Endometrium (tissue), 2 donors: Measurements from ENCODE around the gene TPRG1L.

ENCODE experiments used
- FAIRE-seq: peaks from 2 replicates; lab custom pipeline; 2012; peaks lifted over from hg19 to GRCh38; lab: Jason Lieb, UNC
- donor health status: control.
- donor health status: control.

The TPRG1L gene

GRCh38 chr1:3630161-3630611 lies 5.4 kb downstream of the TPRG1L start:
- FAIRE-seq = no peak

- no peak for FAIRE-seq
These were observed 6.1 kb downstream of the TPRG1L start for GRCh38 chr1:3630914-3631313.

- FAIRE-seq = no peak
These were observed 6.8 kb downstream of the TPRG1L start for GRCh38 chr1:3631320-3632260.

- FAIRE-seq = no peak
These were observed 7.5 kb downstream of the TPRG1L start for GRCh38 chr1:3632298-3632697.

- no peak for FAIRE-seq
These were observed 8.0 kb downstream of the TPRG1L start for GRCh38 chr1:3632716-3633343.

GRCh38 chr1:3633344-3634058 lies 8.7 kb downstream of the TPRG1L start:
- no peak for FAIRE-seq

- FAIRE-seq = no peak
These were observed 9.4 kb downstream of the TPRG1L start for GRCh38 chr1:3634059-3634800.

- FAIRE-seq = no peak
These were observed 11.3 kb downstream of the TPRG1L start for GRCh38 chr1:3636080-3636479.

- FAIRE-seq = no peak
These were observed 11.7 kb downstream of the TPRG1L start for GRCh38 chr1:3636531-3636930.

- no peak for FAIRE-seq
These were observed 13.2 kb downstream of the TPRG1L start for GRCh38 chr1:3638027-3638426.

GRCh38 chr1:3638676-3639075 lies 13.9 kb downstream of the TPRG1L start:
- FAIRE-seq = no peak

GRCh38 chr1:3639397-3639911 lies 14.6 kb downstream of the TPRG1L start:
- FAIRE-seq = no peak

GRCh38 chr1:3640121-3640837 lies 15.5 kb downstream of the TPRG1L start:
- no peak for FAIRE-seq

GRCh38 chr1:3641046-3641760 lies 16.4 kb downstream of the TPRG1L start:
- no peak for FAIRE-seq

GRCh38 chr1:3641816-3642215 lies 17.0 kb downstream of the TPRG1L start:
- no peak for FAIRE-seq

GRCh38 chr1:3642919-3643675 lies 18.3 kb downstream of the TPRG1L start:
- no peak for FAIRE-seq

- no peak for FAIRE-seq
These were observed 19.5 kb downstream of the TPRG1L start for GRCh38 chr1:3644273-3644672.

- no peak for FAIRE-seq
These were observed 20.4 kb downstream of the TPRG1L start for GRCh38 chr1:3645247-3645646.

GRCh38 chr1:3645666-3646355 lies 21.0 kb downstream of the TPRG1L start:
- FAIRE-seq = no peak
